ENCODE data around the gene RERE.

The RERE gene

DNA sequence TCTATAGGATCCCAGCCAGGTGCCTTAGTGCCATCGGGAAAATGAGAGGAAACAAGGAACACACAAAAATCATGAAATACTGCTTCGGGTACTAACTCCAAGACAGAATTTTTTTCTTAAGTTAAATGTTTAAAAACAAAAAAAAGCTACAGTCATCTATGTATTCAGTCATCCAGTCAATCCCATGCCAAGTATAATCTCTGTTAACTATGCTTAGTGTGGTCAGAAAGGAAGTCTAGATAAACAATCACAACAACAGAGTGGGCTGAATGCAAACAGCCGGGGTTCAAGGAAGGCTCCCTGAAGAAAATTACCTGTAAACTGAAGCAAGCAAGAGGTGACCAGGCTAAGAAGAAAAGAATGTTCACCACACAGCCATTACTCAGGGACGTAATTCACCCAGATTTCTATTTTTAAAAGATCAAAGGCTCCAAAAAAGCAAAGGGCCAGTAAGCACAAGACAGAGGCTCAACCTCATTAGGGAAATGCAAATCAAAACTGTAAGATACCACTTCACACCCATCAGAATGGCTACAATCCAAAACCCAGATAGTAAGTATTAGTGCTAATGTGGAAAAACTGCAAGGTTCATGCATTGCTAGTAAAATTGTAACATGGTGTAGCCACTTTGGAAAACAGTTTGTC, 53.0 kb downstream of the RERE start:
- TF ChIP-seq, protein P1, sequence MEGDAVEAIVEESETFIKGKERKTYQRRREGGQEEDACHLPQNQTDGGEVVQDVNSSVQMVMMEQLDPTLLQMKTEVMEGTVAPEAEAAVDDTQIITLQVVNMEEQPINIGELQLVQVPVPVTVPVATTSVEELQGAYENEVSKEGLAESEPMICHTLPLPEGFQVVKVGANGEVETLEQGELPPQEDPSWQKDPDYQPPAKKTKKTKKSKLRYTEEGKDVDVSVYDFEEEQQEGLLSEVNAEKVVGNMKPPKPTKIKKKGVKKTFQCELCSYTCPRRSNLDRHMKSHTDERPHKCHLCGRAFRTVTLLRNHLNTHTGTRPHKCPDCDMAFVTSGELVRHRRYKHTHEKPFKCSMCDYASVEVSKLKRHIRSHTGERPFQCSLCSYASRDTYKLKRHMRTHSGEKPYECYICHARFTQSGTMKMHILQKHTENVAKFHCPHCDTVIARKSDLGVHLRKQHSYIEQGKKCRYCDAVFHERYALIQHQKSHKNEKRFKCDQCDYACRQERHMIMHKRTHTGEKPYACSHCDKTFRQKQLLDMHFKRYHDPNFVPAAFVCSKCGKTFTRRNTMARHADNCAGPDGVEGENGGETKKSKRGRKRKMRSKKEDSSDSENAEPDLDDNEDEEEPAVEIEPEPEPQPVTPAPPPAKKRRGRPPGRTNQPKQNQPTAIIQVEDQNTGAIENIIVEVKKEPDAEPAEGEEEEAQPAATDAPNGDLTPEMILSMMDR (IDR thresholded peaks at IDR 0.05; ENCODE audit: insufficient read depth, low read length, missing control alignments), result no peak
- DNase-seq (ENCODE audit: low read depth, low spot score), result no peak
- POLR2A ChIA-PET, result no interaction called here
- H3K4me3 ChIP-seq (ENCODE audit: low read depth, low read length), result no peak overlapping the region
- CTCF ChIA-PET, result interaction anchor here (1.7 kb wide), 1 partner anchor 85 kb away, joined by 4 read pairs; no protein-coding TSS in a partner anchor

DNA sequence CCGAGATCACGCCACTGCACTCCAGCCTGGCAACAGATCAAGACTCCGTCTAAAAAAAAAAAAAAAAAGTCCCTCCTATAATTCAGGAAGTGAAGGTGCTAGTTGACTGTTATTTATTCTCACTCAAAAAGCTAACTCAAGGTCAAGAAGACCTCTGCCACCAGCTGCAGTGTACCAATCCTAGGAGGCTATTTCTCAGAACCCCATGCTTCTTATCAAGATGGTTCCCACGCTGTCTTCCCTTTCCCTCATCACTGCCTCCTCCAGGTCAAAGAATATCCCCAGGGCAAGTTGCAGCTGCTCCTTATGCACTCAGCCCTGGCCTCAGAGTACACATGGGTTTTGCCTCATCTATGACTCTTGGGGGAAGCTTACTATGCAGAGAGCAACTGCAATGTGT, 53.6 kb downstream of the RERE start:
- H3K4me3 ChIP-seq (ENCODE audit: low read depth, low read length), result no peak overlapping the region
- ChIA-PET POLR2A (no interaction called here), CTCF (interaction anchor here (1.7 kb wide), 1 partner anchor 85 kb away, joined by 4 read pairs; no protein-coding TSS in a partner anchor)
- DNase-seq (ENCODE audit: low read depth, low spot score), result no peak
- TF ChIP-seq, protein P1 (IDR thresholded peaks at IDR 0.05; ENCODE audit: insufficient read depth, low read length, missing control alignments), result no peak

DNA sequence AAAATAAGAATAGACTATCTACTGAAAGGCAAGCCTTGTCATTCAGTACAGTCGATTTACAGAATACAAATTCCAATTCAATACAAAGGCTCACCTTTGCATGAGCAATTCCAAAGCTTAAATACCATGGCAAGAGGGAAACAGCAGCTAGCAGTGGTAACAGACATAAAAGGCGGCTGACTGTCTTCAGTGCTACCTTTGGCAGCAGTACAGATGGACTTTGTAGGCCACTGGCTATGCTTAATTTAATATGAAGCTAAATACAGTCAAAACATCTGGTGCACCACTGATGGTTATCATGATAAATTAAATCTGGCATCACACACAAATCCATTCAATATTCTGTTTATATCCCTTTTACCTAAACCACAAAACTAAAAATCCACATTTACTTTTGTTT, 62.4 kb downstream of the RERE start:
- DNase-seq (ENCODE audit: low read depth, low spot score), result no peak
- ChIA-PET CTCF (no interaction called here), POLR2A (no interaction called here)
- TF ChIP-seq, protein P1 (IDR thresholded peaks at IDR 0.05; ENCODE audit: insufficient read depth, low read length, missing control alignments), result no peak
- H3K4me3 ChIP-seq (ENCODE audit: low read depth, low read length), result no peak overlapping the region

DNA sequence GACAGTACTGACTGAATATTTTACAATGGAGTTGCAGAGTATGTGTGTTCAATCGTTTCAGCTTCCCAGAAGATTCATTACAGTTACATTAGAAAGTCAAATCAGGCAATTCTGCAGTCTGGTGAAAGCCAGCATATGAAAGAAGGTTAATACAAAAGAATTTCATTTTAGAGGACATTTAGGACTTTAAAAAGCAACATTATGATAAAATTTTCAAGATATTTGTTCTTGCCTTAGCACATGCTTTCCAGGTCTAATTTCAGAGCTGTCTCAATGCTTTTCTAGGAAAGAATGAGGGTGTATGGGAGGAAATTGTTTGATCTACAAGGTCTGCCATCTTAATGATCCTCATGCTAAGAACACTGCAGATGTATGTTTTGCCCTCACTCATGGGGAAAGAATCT, 63.2 kb downstream of the RERE start:
- ChIA-PET POLR2A (no interaction called here), CTCF (interaction anchor here (0.6 kb wide), 1 partner anchor 998 kb away, joined by 3 read pairs; no protein-coding TSS in a partner anchor)
- DNase-seq (ENCODE audit: low read depth, low spot score), result no peak
- H3K4me3 ChIP-seq (ENCODE audit: low read depth, low read length), result no peak overlapping the region
- TF ChIP-seq, protein P1 (IDR thresholded peaks at IDR 0.05; ENCODE audit: insufficient read depth, low read length, missing control alignments), result no peak

DNA sequence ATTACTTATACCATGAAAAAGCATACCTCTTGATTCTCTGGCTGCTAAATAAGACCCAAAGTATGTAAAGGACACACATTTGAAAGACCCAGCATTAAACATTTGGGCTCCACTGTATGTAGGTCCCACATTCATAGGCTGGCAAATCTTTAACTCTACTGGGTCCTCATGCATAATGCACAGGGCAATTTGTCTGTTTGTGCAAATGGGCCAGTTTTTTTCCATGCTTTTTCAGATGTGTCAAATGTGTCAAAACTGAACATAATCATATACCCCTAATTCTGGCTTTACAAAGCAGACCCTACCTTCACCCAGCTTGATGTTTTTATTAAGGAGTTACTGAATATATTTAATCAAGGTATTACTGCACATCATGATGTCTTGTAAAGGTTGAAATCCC, 63.7 kb downstream of the RERE start:
- POLR2A ChIA-PET, result no interaction called here
- DNase-seq (ENCODE audit: low read depth, low spot score), result no peak

More for the DNA sequence above, 63.7 kb downstream of the RERE start:
- TF ChIP-seq, protein P1 (IDR thresholded peaks at IDR 0.05; ENCODE audit: insufficient read depth, low read length, missing control alignments), result no peak
- H3K4me3 ChIP-seq (ENCODE audit: low read depth, low read length), result no peak overlapping the region
- CTCF ChIA-PET, result interaction anchor here (0.6 to 3.6 kb wide), 2 partner anchors 27 to 998 kb away, joined by 3 to 13 read pairs; no protein-coding TSS in a partner anchor

Data from AG04449 (cell line).